CD4-positive, alpha-beta T cell (primary cell): Measurements from ENCODE around the gene C1orf35. TPM values are rescaled to one million over a fixed set of nuclear protein-coding genes. Genes with fewer than 3 reads are reported as not detected.

Source experiments
- ATAC-seq: fragments of 200-7000 bp; cut with Tn5 transposase; one replicate; pipeline ENCODE4 v1.10.0; 2022; ENCODE audit warnings: mild to moderate bottlenecking; ENCODE audit not compliant: poor library complexity
- CTCF ChIA-PET: fragments of 350-600 bp; sonication (Branson Sonifier 250); formaldehyde crosslinking; loops from one replicate; lab custom pipeline; 2021; ENCODE audit warnings: antibody characterized with exemption, inconsistent platforms; lab: Charles Lee
- POLR2A ChIA-PET: fragments of 350-600 bp; sonication (Branson Sonifier 250); formaldehyde crosslinking; loops from one replicate; lab custom pipeline; 2021; ENCODE audit warnings: antibody characterized with exemption, inconsistent platforms; lab: Charles Lee
- DNase-seq, 14 experiments: peaks; one replicate each; pipeline ENCODE4 v3.0.0-alpha.2; 2013 to 2020; ENCODE audit warnings: mixed read lengths in 2 of 14
- H3K27ac ChIP-seq, 2 donors: one replicate each; pipeline versions ENCODE4 v1.5.1 to v1.7.0; 2013; ENCODE audit warnings: low read length in 2 of 2, low read depth in 1 of 2, mild to moderate bottlenecking in 1 of 2
- H3K27me3 ChIP-seq, 2 experiments: 1 replicate in 1 of 2; 2 replicates in 1 of 2; pipeline versions ENCODE4 v1.6.1 to v1.7.0; 2013; ENCODE audit warnings: low read length in 2 of 2, control low read depth in 1 of 2, mild to moderate bottlenecking in 1 of 2, moderate library complexity in 1 of 2; ENCODE audit not compliant: insufficient read depth in 2 of 2, control insufficient read depth in 1 of 2
- H3K36me3 ChIP-seq: one replicate; pipeline ENCODE4 v1.6.1; 2013; ENCODE audit warnings: low read length, control low read depth; ENCODE audit not compliant: insufficient read depth
- H3K4me1 ChIP-seq: one replicate; pipeline ENCODE4 v1.6.1; 2013; ENCODE audit warnings: low read length, control low read depth; ENCODE audit not compliant: insufficient read depth
- H3K4me3 ChIP-seq: one replicate; pipeline ENCODE4 v1.5.1; 2013; ENCODE audit warnings: mild to moderate bottlenecking, low read length, moderate library complexity
- H3K9me3 ChIP-seq, 2 experiments: 1 replicate in 1 of 2; 2 replicates in 1 of 2; pipeline versions ENCODE4 v1.6.1 to v1.7.0; 2013; ENCODE audit warnings: low read length in 2 of 2, mild to moderate bottlenecking in 2 of 2, control low read depth in 1 of 2, moderate library complexity in 1 of 2; ENCODE audit not compliant: control insufficient read depth in 1 of 2, insufficient read depth in 1 of 2
- H3K27ac Mint-ChIP-seq: one replicate; pipeline ENCODE4 v1.8.0; 2020; ENCODE audit warnings: mixed read lengths
- H3K27me3 Mint-ChIP-seq: one replicate; pipeline ENCODE4 v1.8.0; 2021; ENCODE audit warnings: mixed read lengths
- H3K36me3 Mint-ChIP-seq: one replicate; pipeline ENCODE4 v1.8.0; 2021; ENCODE audit warnings: low read depth, mixed read lengths
- H3K4me1 Mint-ChIP-seq: one replicate; pipeline ENCODE4 v1.8.0; 2021; ENCODE audit warnings: low read depth, mixed read lengths
- H3K4me3 Mint-ChIP-seq: one replicate; pipeline ENCODE4 v1.8.0; 2020; ENCODE audit warnings: mild to moderate bottlenecking, mixed read lengths
- H3K9me3 Mint-ChIP-seq: one replicate; pipeline ENCODE4 v1.8.0; 2020; ENCODE audit warnings: mixed read lengths
- CTCF ChIP-seq: fragments of 200-600 bp; IDR thresholded peaks from one replicate; pipeline ENCODE4 v1.8.0; 2022; ENCODE audit warnings: antibody characterized with exemption, mild to moderate bottlenecking
- intact Hi-C, 2 experiments: fragments of 100-400 bp; cut with DNase I in 1 of 2; cut with micrococcal nuclease in 1 of 2; formaldehyde crosslinking; loops; one replicate each; pipeline versions ENCODE4 v1.15.1 to v1.9.0; 2023 to 2025; cut with DNase I, micrococcal nuclease
- total RNA-seq, 174 experiments: library from RNA in 2 of 174; stranded (reverse) in 2 of 174; gene quantifications; one replicate each; pipeline ENCODE4 v1.2.3 and lab custom pipeline; 2021 to 2026

Gene C1orf35
- total RNA-seq, 2 experiments from 2014 or later = 36.6 to 40.3 TPM

GRCh38 chr1:228120351-228120750 is 17.2 kb upstream of the C1orf35 start:
- intact Hi-C loops = no loop called here
- Histone ChIP-seq H3K27me3 (peaks cover 0 to 2% of the 10 kb centered on the region in 2 experiments), H3K27ac (no peak overlapping the region), H3K36me3 (no peaks in the 10 kb centered on the region), H3K9me3 (no peaks in the 10 kb centered on the region), H3K4me3 (no peak overlapping the region), H3K4me1 (no peaks in the 10 kb centered on the region)
- Mint-ChIP-seq H3K9me3 (no peaks in the 10 kb centered on the region), H3K27me3 (no peaks in the 10 kb centered on the region), H3K4me3 (no peak overlapping the region), H3K36me3 (no peaks in the 10 kb centered on the region), H3K27ac (no peak overlapping the region), H3K4me1 (no peaks in the 10 kb centered on the region)
- ATAC-seq (no peak), DNase-seq (no peak)
- ChIA-PET CTCF (no interaction called here), POLR2A (interaction anchor here (0.9 to 1.3 kb wide), 2 partner anchors 11 to 12 kb away, joined by 3 read pairs; no protein-coding TSS in a partner anchor)
- TF ChIP-seq CTCF = no peak

GRCh38 chr1:228118040-228118439 is 14.9 kb upstream of the C1orf35 start:
- ChIA-PET CTCF (no interaction called here), POLR2A (interaction anchor here (0.7 to 1.3 kb wide), 2 partner anchors 13 to 36 kb away, joined by 3 read pairs; partner anchors contain the start of gene ARF1)
- no peak for ATAC-seq

GRCh38 chr1:228117335-228117734 is 14.2 kb upstream of the C1orf35 start:
- ChIA-PET POLR2A (no interaction called here), CTCF (no interaction called here)
- Mint-ChIP-seq H3K4me1 (no peaks in the 10 kb centered on the region), H3K27me3 (no peaks in the 10 kb centered on the region), H3K36me3 (no peaks in the 10 kb centered on the region), H3K9me3 (no peaks in the 10 kb centered on the region), H3K4me3 (no peak overlapping the region), H3K27ac (no peak overlapping the region)
- no peaks in the 10 kb centered on the region for H3K27me3 ChIP-seq
- ATAC-seq (no peak), DNase-seq (no peak)
- no peaks in the 10 kb centered on the region for H3K4me1 ChIP-seq
- no peaks in the 10 kb centered on the region for H3K9me3 ChIP-seq
- no peak for TF ChIP-seq CTCF
- H3K4me3 ChIP-seq = no peak overlapping the region
- no peaks in the 10 kb centered on the region for H3K36me3 ChIP-seq
- intact Hi-C loops = no loop called here
- H3K27ac ChIP-seq = no peak overlapping the region

More at GRCh38 chr1:228118040-228118439, 14.9 kb upstream of the C1orf35 start:
- Mint-ChIP-seq H3K36me3 (no peaks in the 10 kb centered on the region), H3K4me1 (no peaks in the 10 kb centered on the region), H3K9me3 (no peaks in the 10 kb centered on the region), H3K4me3 (no peak overlapping the region), H3K27me3 (no peaks in the 10 kb centered on the region), H3K27ac (no peak overlapping the region)
- Histone ChIP-seq H3K9me3 (no peaks in the 10 kb centered on the region), H3K27ac (no peak overlapping the region), H3K4me3 (no peak overlapping the region), H3K36me3 (no peaks in the 10 kb centered on the region), H3K27me3 (no peaks in the 10 kb centered on the region), H3K4me1 (no peaks in the 10 kb centered on the region)
- intact Hi-C loops = no loop called here
- TF ChIP-seq CTCF = no peak
- DNase-seq = no peak
